Measurements from ENCODE around the gene LMBR1L.
"Not testable (repeated sequence)": the region's sequence is repeated elsewhere in the genome, so short reads cannot be mapped to it uniquely, and the experiment has no call there.

LMBR1L gene

GRCh38 chr12:49110464-49111155, at the start of gene LMBR1L:
LMBR1L (minus strand) TSS chr12:49110847; CDS start chr12:49110555, 292 bp downstream.
- DNase-seq (ENCODE audit: low spot score), result peak; percentile 97

- no peak for DNase-seq (ENCODE audit: low spot score)
Observed at GRCh38 chr12:49160399-49160798, 49.8 kb upstream of the LMBR1L start.

- DNase-seq (ENCODE audit: low spot score), result no peak
Observed at GRCh38 chr12:49154221-49154620, 43.6 kb upstream of the LMBR1L start.

GRCh38 chr12:49147384-49147783, 36.7 kb upstream of the LMBR1L start:
- peak; percentile 40 for DNase-seq (ENCODE audit: low spot score)

GRCh38 chr12:49146406-49146805, 35.8 kb upstream of the LMBR1L start:
- DNase-seq (ENCODE audit: low spot score), result no peak

- DNase-seq (ENCODE audit: low spot score), result no peak
Observed at GRCh38 chr12:49144384-49144783, 33.7 kb upstream of the LMBR1L start.

GRCh38 chr12:49138999-49139398, 28.4 kb upstream of the LMBR1L start:
- no peak for DNase-seq (ENCODE audit: low spot score)

GRCh38 chr12:49138587-49138986, 27.9 kb upstream of the LMBR1L start:
- no peak for DNase-seq (ENCODE audit: low spot score)

- no peak for DNase-seq (ENCODE audit: low spot score)
Observed at GRCh38 chr12:49137476-49137875, 26.8 kb upstream of the LMBR1L start.

GRCh38 chr12:49136997-49137396, 26.4 kb upstream of the LMBR1L start:
- not testable (repeated sequence) for DNase-seq (ENCODE audit: low spot score)

GRCh38 chr12:49133590-49133989, 22.9 kb upstream of the LMBR1L start:
- no peak for DNase-seq (ENCODE audit: low spot score)

GRCh38 chr12:49133014-49133413, 22.4 kb upstream of the LMBR1L start:
- no peak for DNase-seq (ENCODE audit: low spot score)

GRCh38 chr12:49131894-49132461, 21.3 kb upstream of the LMBR1L start:
- no peak for DNase-seq (ENCODE audit: low spot score)

GRCh38 chr12:49131051-49131893, 20.6 kb upstream of the LMBR1L start, which contains the start of gene TUBA1B:
TUBA1B (minus strand) TSS chr12:49131395; CDS start chr12:49131300, 95 bp downstream.
- DNase-seq (ENCODE audit: low spot score), result peak; percentile 99

GRCh38 chr12:49130151-49131050, 19.8 kb upstream of the LMBR1L start:
- peak; percentile 90 for DNase-seq (ENCODE audit: low spot score)

- no peak for DNase-seq (ENCODE audit: low spot score)
Observed at GRCh38 chr12:49129332-49130150, 18.9 kb upstream of the LMBR1L start.

- not testable (repeated sequence) for DNase-seq (ENCODE audit: low spot score)
Observed at GRCh38 chr12:49127971-49128370, 17.3 kb upstream of the LMBR1L start.

- no peak for DNase-seq (ENCODE audit: low spot score)
Observed at GRCh38 chr12:49126852-49127763, 16.5 kb upstream of the LMBR1L start.

- peak; percentile 73 for DNase-seq (ENCODE audit: low spot score)
Observed at GRCh38 chr12:49121047-49121696, 10.5 kb upstream of the LMBR1L start.

Measured in D341Med (cell line).